Uterus (tissue), 2 donors: ENCODE measurements around the gene SELENOV.

Experiments
- POLR2A ChIP-seq, 2 donors: fragments of 450-650 bp; IDR thresholded peaks; one replicate each; pipeline ENCODE4 v1.6.1; 2016; ENCODE audit warnings: antibody characterized with exemption in 2 of 2, mild to moderate bottlenecking in 1 of 2, moderate library complexity in 1 of 2
- TF ChIP-seq, protein P1 (sequence below), 4 experiments: fragments of 200-600 bp in 2 of 4; fragments of 450-650 bp in 2 of 4; sonication (generic) in 2 of 4; IDR thresholded peaks; one replicate each; pipeline ENCODE4 v1.5.1; 2016 to 2019; ENCODE audit warnings: antibody characterized with exemption in 4 of 4, mild to moderate bottlenecking in 2 of 4, moderate library complexity in 1 of 4

DNA sequence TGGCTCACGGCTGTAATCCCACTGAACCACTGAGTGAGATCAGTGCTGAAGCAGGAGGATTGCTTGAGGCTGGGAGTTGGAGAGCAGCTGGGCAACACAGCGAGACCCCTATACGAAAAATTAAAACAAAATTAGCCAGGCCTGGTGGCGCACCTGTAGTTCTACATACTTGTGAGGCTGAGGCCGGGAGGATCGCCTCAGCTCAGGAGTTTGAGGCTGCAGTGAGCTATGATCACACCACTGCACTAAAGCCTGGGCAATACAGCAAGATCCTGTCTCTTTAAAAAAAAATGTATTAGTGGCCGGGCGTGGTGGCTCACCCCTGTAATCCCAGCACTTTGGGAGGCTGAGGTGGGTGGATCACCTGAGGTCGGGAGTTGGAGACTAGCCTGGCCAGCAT is 6.3 kb upstream of the SELENOV start:
- TF ChIP-seq, protein P1, sequence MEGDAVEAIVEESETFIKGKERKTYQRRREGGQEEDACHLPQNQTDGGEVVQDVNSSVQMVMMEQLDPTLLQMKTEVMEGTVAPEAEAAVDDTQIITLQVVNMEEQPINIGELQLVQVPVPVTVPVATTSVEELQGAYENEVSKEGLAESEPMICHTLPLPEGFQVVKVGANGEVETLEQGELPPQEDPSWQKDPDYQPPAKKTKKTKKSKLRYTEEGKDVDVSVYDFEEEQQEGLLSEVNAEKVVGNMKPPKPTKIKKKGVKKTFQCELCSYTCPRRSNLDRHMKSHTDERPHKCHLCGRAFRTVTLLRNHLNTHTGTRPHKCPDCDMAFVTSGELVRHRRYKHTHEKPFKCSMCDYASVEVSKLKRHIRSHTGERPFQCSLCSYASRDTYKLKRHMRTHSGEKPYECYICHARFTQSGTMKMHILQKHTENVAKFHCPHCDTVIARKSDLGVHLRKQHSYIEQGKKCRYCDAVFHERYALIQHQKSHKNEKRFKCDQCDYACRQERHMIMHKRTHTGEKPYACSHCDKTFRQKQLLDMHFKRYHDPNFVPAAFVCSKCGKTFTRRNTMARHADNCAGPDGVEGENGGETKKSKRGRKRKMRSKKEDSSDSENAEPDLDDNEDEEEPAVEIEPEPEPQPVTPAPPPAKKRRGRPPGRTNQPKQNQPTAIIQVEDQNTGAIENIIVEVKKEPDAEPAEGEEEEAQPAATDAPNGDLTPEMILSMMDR (IDR thresholded peaks at IDR 0.05) = no peak
- no peak for TF ChIP-seq POLR2A (IDR thresholded peaks at IDR 0.05)
